IMR-90 (cell line): ENCODE measurements around the gene AMT. TPM values are rescaled to one million over a fixed set of nuclear protein-coding genes. Genes with fewer than 3 reads are reported as not detected.
A peak's percentile ranks its signal among the peaks of the same experiment; 100 is the strongest.

ENCODE experiments used
- ATAC-seq: fragments of 200-7000 bp; cut with Tn5 transposase; 2 replicates; pipeline ENCODE4 v1.9.1; 2020; ENCODE audit warnings: low read depth, mild to moderate bottlenecking, moderate library complexity
- BruUV-seq: library from RNA; stranded (reverse); fragments of 400-500 nt; replicated peaks from 2 replicates; lab custom pipeline; 2021; lab: Mats Ljungman, UMichigan
- CTCF ChIA-PET: fragments of 300-600 bp; formaldehyde crosslinking; extraction: SDS; loops from one replicate; lab custom pipeline; 2021; ENCODE audit warnings: antibody characterized with exemption; lab: Yijun Ruan, JAX
- POLR2A ChIA-PET: fragments of 300-600 bp; sonication (Branson Sonifier 250); formaldehyde crosslinking; loops from one replicate; lab custom pipeline; 2022; ENCODE audit warnings: antibody characterized with exemption; ENCODE audit not compliant: unreplicated experiment; lab: Charles Lee
- DNase-seq: peaks from one replicate; pipeline ENCODE4 v3.0.0; 2013
- H2AFZ ChIP-seq: replicated peaks from 2 replicates; pipeline ENCODE3; 2013; ENCODE audit warnings: low read length, mild to moderate bottlenecking; ENCODE audit not compliant: poor library complexity
- H2AK5ac ChIP-seq: 2 replicates; pipeline ENCODE4 v1.6.1; 2013; ENCODE audit warnings: low read depth, low read length, inconsistent platforms
- H2AK9ac ChIP-seq: replicated peaks from 2 replicates; pipeline ENCODE3; 2013; ENCODE audit warnings: mild to moderate bottlenecking, low read depth, low read length, moderate library complexity; ENCODE audit not compliant: poor library complexity
- H2BK120ac ChIP-seq: 2 replicates; pipeline ENCODE4 v1.6.1; 2013; ENCODE audit warnings: low read depth, low read length, inconsistent platforms
- H2BK15ac ChIP-seq: 3 replicates; pipeline ENCODE4 v1.6.1; 2013; ENCODE audit warnings: low read depth, low read length, inconsistent platforms
- H2BK20ac ChIP-seq: 2 replicates; pipeline ENCODE4 v1.6.1; 2013; ENCODE audit warnings: low read depth, mild to moderate bottlenecking, inconsistent platforms, low read length, moderate library complexity
- H2BK5ac ChIP-seq: 2 replicates; pipeline ENCODE4 v1.6.1; 2013; ENCODE audit warnings: mild to moderate bottlenecking, low read depth, low read length, inconsistent platforms; ENCODE audit not compliant: poor library complexity, severe bottlenecking
- H3K14ac ChIP-seq: replicated peaks from 2 replicates; pipeline ENCODE4 v1.6.1; 2013; ENCODE audit warnings: low read depth, low read length, inconsistent platforms
- H3K18ac ChIP-seq: 2 replicates; pipeline ENCODE4 v1.6.1; 2013; ENCODE audit warnings: low read depth, low read length, control low read depth
- H3K23ac ChIP-seq: 2 replicates; pipeline ENCODE4 v1.6.1; 2013; ENCODE audit warnings: low read depth, low read length, inconsistent platforms
- H3K27ac ChIP-seq: 2 replicates; pipeline ENCODE4 v1.5.1; 2013; ENCODE audit warnings: mild to moderate bottlenecking, control low read depth, low read length; ENCODE audit not compliant: insufficient read depth
- H3K27me3 ChIP-seq: 2 replicates; pipeline ENCODE4 v1.6.1; 2013; ENCODE audit warnings: low read length; ENCODE audit not compliant: control insufficient read depth, insufficient read depth
- H3K36me3 ChIP-seq: 2 replicates; pipeline ENCODE4 v1.6.1; 2013; ENCODE audit warnings: low read length, mixed read lengths; ENCODE audit not compliant: control insufficient read depth, insufficient read depth
- H3K4ac ChIP-seq: 2 replicates; pipeline ENCODE4 v1.6.1; 2013; ENCODE audit warnings: low read depth, low read length, inconsistent platforms
- H3K4me1 ChIP-seq: 2 replicates; pipeline ENCODE4 v1.6.1; 2013; ENCODE audit warnings: low read length, mixed read lengths; ENCODE audit not compliant: control insufficient read depth, insufficient read depth
- H3K4me2 ChIP-seq: 2 replicates; pipeline ENCODE4 v1.6.1; 2013; ENCODE audit warnings: low read depth, mild to moderate bottlenecking, control low read depth, low read length, moderate library complexity
- H3K4me3 ChIP-seq: 2 replicates; pipeline ENCODE4 v1.5.1; 2013; ENCODE audit warnings: low read depth, mild to moderate bottlenecking, control low read depth, low read length, moderate library complexity; ENCODE audit not compliant: insufficient read depth
- H3K56ac ChIP-seq: 2 replicates; pipeline ENCODE4 v1.6.1; 2013; ENCODE audit warnings: low read length, inconsistent platforms; ENCODE audit not compliant: insufficient read depth; ENCODE audit errors: extremely low read depth
- H3K79me1 ChIP-seq, 2 experiments: 2 replicates each; pipeline ENCODE4 v1.6.1; 2013; ENCODE audit warnings: low read length in 2 of 2, inconsistent platforms in 1 of 2, low read depth in 1 of 2
- H3K9ac ChIP-seq: 2 replicates; pipeline ENCODE4 v1.6.1; 2013; ENCODE audit warnings: low read depth, low read length, control low read depth
- H3K9me1 ChIP-seq: 2 replicates; pipeline ENCODE4 v1.6.1; 2013; ENCODE audit warnings: low read length, inconsistent platforms; ENCODE audit not compliant: insufficient read depth
- H3K9me3 ChIP-seq: 2 replicates; pipeline ENCODE4 v1.6.1; 2013; ENCODE audit warnings: low read length; ENCODE audit not compliant: control insufficient read depth, insufficient read depth
- H4K20me1 ChIP-seq: 2 replicates; pipeline ENCODE4 v1.6.1; 2013; ENCODE audit warnings: low read length, inconsistent platforms; ENCODE audit not compliant: insufficient read depth
- H4K5ac ChIP-seq: 2 replicates; pipeline ENCODE4 v1.6.1; 2013; ENCODE audit warnings: mild to moderate bottlenecking, low read depth, low read length, control low read depth
- H4K8ac ChIP-seq, 2 experiments: 2 replicates each; pipeline ENCODE4 v1.6.1; 2013; ENCODE audit warnings: low read depth in 2 of 2, low read length in 2 of 2, control low read depth in 1 of 2, inconsistent platforms in 1 of 2
- H4K91ac ChIP-seq: 2 replicates; pipeline ENCODE4 v1.6.1; 2013; ENCODE audit warnings: low read depth, low read length, inconsistent platforms; ENCODE audit not compliant: insufficient read depth
- CEBPB ChIP-seq: IDR thresholded peaks from 2 replicates; pipeline ENCODE4 v1.6.1; 2012; ENCODE audit warnings: low read depth, low read length, improper control_type of control experiment
- NFE2L2 ChIP-seq: fragments of 150-350 bp; IDR thresholded peaks from 2 replicates; pipeline ENCODE4 v1.6.1; 2016; ENCODE audit warnings: low read depth, mild to moderate bottlenecking, low read length
- WGBS, 2 experiments: methylation state at CpG; one replicate each; pipeline versions ENCODE4 v1.1.5 to v1.1.7; 2013; ENCODE audit warnings: missing lambda C conversion rate in 2 of 2; ENCODE audit not compliant: insufficient read length in 1 of 2; ENCODE audit errors: extremely low coverage in 2 of 2; 5-methylcytosine and 5-hydroxymethylcytosine counted together
- dilution Hi-C: fragments of 300-500 bp; cut with HindIII; formaldehyde crosslinking; loops from one replicate; pipeline ENCODE4 v1.14.3; 2018; ENCODE audit warnings: low sequenced_read_pairs; ENCODE audit not compliant: unreplicated experiment
- in situ Hi-C: fragments of 300-500 bp; cut with MboI; formaldehyde crosslinking; loops from 3 replicates; pipeline ENCODE4 v1.14.3; 2019; ENCODE audit warnings: low sequenced_read_pairs, inconsistent platforms, mixed read lengths
- intact Hi-C: fragments of 100-400 bp; cut with micrococcal nuclease; formaldehyde crosslinking; loops from 2 replicates; pipeline ENCODE4 v1.10.0; 2022
- polyA plus RNA-seq, 3 experiments: library from polyadenylated mRNA; depleted of rRNA; stranded (reverse); fragments of >200 nt; gene quantifications; 2 replicates each; pipeline ENCODE4 v1.2.3, GENCODE V29; 2012; ENCODE audit warnings: low replicate concordance in 1 of 3
- total RNA-seq: library from RNA; depleted of rRNA; stranded (reverse); fragments of >200 nt; gene quantifications from 2 replicates; pipeline ENCODE4 v1.2.3, GENCODE V29; 2012

AMT gene
- total and polyA plus RNA-seq, 2 of the 4 experiments (the other 2 are of a cell fraction): 0.36 to 5.5 TPM

- Histone ChIP-seq H3K56ac (no peak overlapping the region), H3K27ac (no peak overlapping the region), H3K36me3 (no peaks in the 10 kb centered on the region), H3K4ac (no peak overlapping the region), H3K9me3 (no peaks in the 10 kb centered on the region), H3K14ac (no peak overlapping the region), H4K91ac (peak overlapping the region; percentile 15; the same call in 1 of the 2 replicates), H2BK120ac (peak overlapping the region; percentile 3), H3K79me1 (no peaks in the 10 kb centered on the region), H3K4me1 (peaks cover 20% of the 10 kb centered on the region), H4K8ac (no peak overlapping the region), H3K18ac (no peak overlapping the region), H2AK5ac (peak overlapping the region; percentile 58; the same call in 1 of the 2 replicates), H4K20me1 (peaks cover 3% of the 10 kb centered on the region), H2BK20ac (no peak overlapping the region), H3K9ac (no peak overlapping the region), H3K4me2 (no peak overlapping the region), H3K27me3 (no peaks in the 10 kb centered on the region), H3K23ac (no peak overlapping the region), H4K5ac (no peak overlapping the region), H3K4me3 (no peak overlapping the region), H2BK5ac (peak overlapping the region; percentile 3), H2AFZ (peak overlapping the region; percentile 66), H2AK9ac (no peak overlapping the region), H2BK15ac (peak overlapping the region; percentile 26; the same call in 1 of the 3 replicates), H3K9me1 (peaks cover 12% of the 10 kb centered on the region)
- in situ Hi-C loops (no loop called here), intact Hi-C loops (no loop called here), dilution Hi-C loops (no loop called here)
- 0 out of 2 replicates have a peak, but pooled peaks have one; percentile 4 for TF ChIP-seq CEBPB
- no peak for TF ChIP-seq NFE2L2
- ATAC-seq: no peak
- POLR2A ChIA-PET: no interaction called here
- CTCF ChIA-PET: no interaction called here
- WGBS, 2 experiments: 100% methylated on average over 6 of the region's 18 CpGs; no CpG with 5 or more reads in 1 of the 2 experiments
- no peak for DNase-seq
- no TSS peak for BruUV-seq
Observed at GRCh38 chr3:49465270-49466034, 43.2 kb upstream of the AMT start.
